HUES64 (cell line): ENCODE data around the gene DTNA.
"Not testable (repeated sequence)": the region's sequence is repeated elsewhere in the genome, so short reads cannot be mapped to it uniquely, and the experiment has no call there.

Source experiments
- H3K27ac ChIP-seq: 2 replicates; pipeline ENCODE4 v1.7.0; 2013; ENCODE audit warnings: low read depth, low read length, inconsistent platforms
- H3K27me3 ChIP-seq: 2 replicates; pipeline ENCODE4 v1.6.1; 2013; ENCODE audit warnings: mild to moderate bottlenecking, low read length; ENCODE audit not compliant: insufficient read depth
- H3K36me3 ChIP-seq: 2 replicates; pipeline ENCODE4 v1.6.1; 2013; ENCODE audit warnings: mild to moderate bottlenecking, low read length; ENCODE audit not compliant: insufficient read depth
- H3K4me1 ChIP-seq: 2 replicates; pipeline ENCODE4 v1.6.1; 2013; ENCODE audit warnings: mild to moderate bottlenecking, low read length, moderate library complexity; ENCODE audit not compliant: insufficient read depth
- H3K4me3 ChIP-seq: 2 replicates; pipeline ENCODE4 v1.5.1; 2013; ENCODE audit warnings: mild to moderate bottlenecking, low read length, moderate library complexity
- H3K9ac ChIP-seq: 2 replicates; pipeline ENCODE4 v1.6.1; 2013; ENCODE audit warnings: mild to moderate bottlenecking, low read depth, low read length
- H3K9me3 ChIP-seq: 2 replicates; pipeline ENCODE4 v1.6.1; 2013; ENCODE audit warnings: low read depth, low read length; ENCODE audit not compliant: insufficient read depth
- WGBS: fragments of 150-250, 120-280 bp; methylation state at CpG from one replicate; pipeline ENCODE4 v1.1.7; 2013; ENCODE audit warnings: missing lambda C conversion rate; 5-methylcytosine and 5-hydroxymethylcytosine counted together

Gene DTNA

DNA sequence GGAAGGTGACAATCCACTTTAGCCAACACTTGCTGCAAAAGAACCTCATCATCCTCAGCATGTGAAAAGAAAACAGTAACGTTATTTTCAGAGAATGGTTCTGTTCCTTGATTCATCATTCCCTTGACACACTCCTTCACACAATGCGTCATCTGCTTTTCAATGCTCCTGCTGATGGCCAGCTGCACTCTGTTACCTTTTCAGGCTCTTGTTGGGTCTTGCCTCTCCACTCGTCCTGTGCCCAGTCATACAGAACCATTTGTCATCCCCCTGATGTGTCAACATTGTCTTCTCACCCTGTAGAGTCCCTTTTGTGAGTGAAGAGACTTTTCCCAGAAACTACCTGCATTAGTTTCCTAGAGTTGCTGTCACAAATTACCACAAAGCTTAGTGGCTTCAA is 12.2 kb upstream of the DTNA start:
- H3K4me3 ChIP-seq = no peak overlapping the region
- peaks cover 5% of the 10 kb centered on the region; the same call in 1 of the 2 replicates for H3K4me1 ChIP-seq
- H3K9me3 ChIP-seq = no peaks in the 10 kb centered on the region
- H3K27ac ChIP-seq = no peak overlapping the region; the same call in 1 of the 2 replicates
- H3K9ac ChIP-seq = no peak overlapping the region
- H3K36me3 ChIP-seq = no peaks in the 10 kb centered on the region
- WGBS = 88% methylated on average over 3 of the region's 3 CpGs
- H3K27me3 ChIP-seq = no peaks in the 10 kb centered on the region

DNA sequence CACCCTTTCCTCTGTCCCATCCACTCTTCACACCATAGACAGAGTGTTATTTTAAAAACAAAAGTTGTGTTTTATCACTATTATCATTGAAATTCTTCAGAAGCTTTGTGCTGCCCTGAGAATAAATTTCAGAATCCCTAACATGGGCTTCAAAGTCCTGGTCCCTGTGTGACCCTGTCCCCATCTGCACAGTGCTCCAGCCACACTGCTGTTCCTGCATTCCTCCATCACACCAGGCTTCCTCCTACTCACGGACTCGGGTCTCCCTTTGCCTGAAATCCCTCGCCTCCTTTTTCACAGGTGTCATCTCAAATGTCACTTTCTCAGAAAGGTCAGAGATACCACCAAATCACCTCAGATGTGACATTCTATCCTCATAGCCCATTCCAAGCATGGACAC is 8.2 kb upstream of the DTNA start:
- no peaks in the 10 kb centered on the region for H3K9me3 ChIP-seq
- no peaks in the 10 kb centered on the region for H3K27me3 ChIP-seq
- WGBS = 85% methylated on average over 3 of the region's 3 CpGs
- no peak overlapping the region for H3K27ac ChIP-seq
- H3K4me1 ChIP-seq = peaks cover 8% of the 10 kb centered on the region
- H3K36me3 ChIP-seq = no peaks in the 10 kb centered on the region
- H3K4me3 ChIP-seq = no peak overlapping the region
- H3K9ac ChIP-seq = no peak overlapping the region

DNA sequence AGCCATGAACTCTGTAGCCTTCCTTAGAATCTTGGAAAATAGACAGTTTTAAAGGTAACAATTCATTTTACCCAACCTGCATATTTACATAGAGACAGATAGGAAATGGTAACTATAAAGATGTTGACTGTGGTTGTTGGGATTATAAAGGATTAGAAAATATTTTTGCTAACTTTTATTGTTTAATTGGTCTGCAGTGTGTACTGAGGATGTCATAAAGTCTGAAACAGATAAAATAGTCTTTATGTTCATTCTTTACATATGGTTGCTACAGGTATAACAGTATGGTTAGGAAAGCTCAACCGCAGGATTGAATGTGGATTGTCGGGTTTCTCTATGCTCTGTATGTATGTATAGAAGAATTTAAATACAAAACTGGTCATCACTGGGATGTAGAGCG is 7.3 kb upstream of the DTNA start:
- Histone ChIP-seq H3K9me3 (no peaks in the 10 kb centered on the region), H3K4me1 (peaks cover 16% of the 10 kb centered on the region), H3K27me3 (no peaks in the 10 kb centered on the region), H3K9ac (no peak overlapping the region), H3K27ac (no peak overlapping the region), H3K36me3 (no peaks in the 10 kb centered on the region), H3K4me3 (no peak overlapping the region)
- whole genome bisulfite sequencing = 100% methylated on average over 2 of the region's 3 CpGs

DNA sequence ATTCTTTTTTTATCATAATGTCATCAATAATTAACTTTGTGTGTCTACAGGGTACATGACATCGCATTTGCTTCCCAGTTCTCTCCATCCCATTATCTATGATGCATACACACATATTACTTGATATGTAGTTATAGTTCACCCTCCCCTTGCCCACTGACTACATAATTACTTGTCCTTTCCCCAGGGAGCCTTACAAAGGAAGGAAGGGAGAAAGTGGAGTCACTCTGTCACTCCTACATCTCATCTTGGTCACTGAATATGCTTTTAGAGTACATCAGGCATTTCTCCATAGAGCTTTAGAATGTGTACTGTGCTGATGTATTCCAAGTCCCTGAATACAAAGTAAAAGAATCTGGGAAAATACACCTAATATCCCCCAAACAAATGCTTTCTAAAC is 6.0 kb upstream of the DTNA start:
- H3K9ac ChIP-seq = no peak overlapping the region
- H3K9me3 ChIP-seq = no peaks in the 10 kb centered on the region
- no peaks in the 10 kb centered on the region for H3K36me3 ChIP-seq
- H3K4me3 ChIP-seq = no peak overlapping the region
- peaks cover 28% of the 10 kb centered on the region for H3K4me1 ChIP-seq
- no peak overlapping the region for H3K27ac ChIP-seq
- WGBS = no CpG with 5 or more reads among the region's 1 CpG
- H3K27me3 ChIP-seq = no peaks in the 10 kb centered on the region

DNA sequence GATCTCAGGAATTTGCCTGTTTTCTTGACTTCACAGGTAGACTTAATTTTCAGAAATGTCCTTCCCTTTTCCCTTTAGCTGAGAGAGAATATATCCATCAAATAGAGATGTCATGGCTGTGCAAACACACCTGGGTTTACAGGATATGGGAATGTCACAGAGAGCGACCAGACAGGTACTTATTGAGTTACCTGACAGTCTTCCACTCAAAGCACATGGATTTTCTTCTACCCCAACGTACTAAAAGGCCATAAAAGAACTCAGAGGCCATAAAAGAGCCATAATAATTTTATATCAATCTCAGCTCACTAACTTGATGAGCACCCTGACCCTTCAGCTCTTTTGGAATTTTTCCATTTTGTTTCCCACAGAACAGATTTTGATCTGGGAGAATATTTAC is 5.3 kb upstream of the DTNA start:
- WGBS = 89% methylated on average over 2 of the region's 2 CpGs
- Histone ChIP-seq H3K27ac (no peak overlapping the region), H3K4me3 (no peak overlapping the region), H3K9me3 (no peaks in the 10 kb centered on the region), H3K36me3 (no peaks in the 10 kb centered on the region), H3K27me3 (no peaks in the 10 kb centered on the region), H3K4me1 (peaks cover 36% of the 10 kb centered on the region), H3K9ac (no peak overlapping the region)

DNA sequence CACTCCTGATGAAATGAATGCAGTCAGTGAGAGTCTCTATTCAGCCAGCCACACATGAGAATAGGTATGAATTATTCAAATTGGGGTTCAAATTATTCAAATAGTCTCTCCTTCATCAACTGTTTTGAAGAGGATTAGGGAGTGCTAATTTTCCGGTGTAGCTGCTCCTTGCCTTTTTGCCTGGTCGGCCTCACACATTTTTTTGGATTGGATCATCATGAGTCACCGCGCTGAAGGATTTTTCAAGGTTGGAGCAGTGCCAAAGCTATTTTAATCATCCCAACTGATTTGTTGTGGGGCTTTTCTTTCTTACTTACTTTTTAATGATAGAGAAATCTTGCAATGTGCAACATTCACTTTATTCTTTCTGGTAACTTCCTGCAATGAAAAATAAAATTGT is 2.4 kb upstream of the DTNA start:
- Histone ChIP-seq H3K4me3 (no peak overlapping the region), H3K4me1 (peaks cover 54% of the 10 kb centered on the region), H3K9ac (peak overlapping the region; percentile 14; the same call in 1 of the 2 replicates), H3K27me3 (no peaks in the 10 kb centered on the region), H3K27ac (peak overlapping the region; percentile 81), H3K9me3 (no peaks in the 10 kb centered on the region), H3K36me3 (no peaks in the 10 kb centered on the region)
- 20% methylated on average over 4 of the region's 4 CpGs for whole genome bisulfite sequencing

DNA sequence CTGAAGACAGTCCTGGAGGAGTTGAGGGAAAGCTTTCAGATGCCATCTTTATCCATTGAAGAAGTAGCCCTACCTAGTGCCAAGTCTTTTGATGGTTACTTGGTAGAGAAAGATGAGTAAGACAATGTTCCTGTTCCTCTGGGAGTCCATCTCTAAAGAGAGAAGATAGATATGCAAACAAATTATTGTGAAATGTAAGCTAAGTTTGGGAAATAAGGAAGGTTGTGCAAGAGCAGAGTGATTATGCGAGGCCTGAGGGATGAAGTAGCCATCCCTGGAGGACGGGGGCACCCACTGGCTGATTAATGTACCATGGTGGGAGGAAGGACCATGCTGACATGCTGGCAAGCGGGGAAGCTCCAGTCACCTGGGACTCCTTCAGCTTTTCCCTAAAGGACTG is 994 bp upstream of the DTNA start:
- WGBS = 91% methylated on average over 3 of the region's 3 CpGs
- Histone ChIP-seq H3K9ac (no peak overlapping the region), H3K4me3 (no peak overlapping the region), H3K36me3 (no peaks in the 10 kb centered on the region), H3K4me1 (peaks cover 54% of the 10 kb centered on the region), H3K27me3 (no peaks in the 10 kb centered on the region), H3K9me3 (no peaks in the 10 kb centered on the region), H3K27ac (no peak overlapping the region)

DNA sequence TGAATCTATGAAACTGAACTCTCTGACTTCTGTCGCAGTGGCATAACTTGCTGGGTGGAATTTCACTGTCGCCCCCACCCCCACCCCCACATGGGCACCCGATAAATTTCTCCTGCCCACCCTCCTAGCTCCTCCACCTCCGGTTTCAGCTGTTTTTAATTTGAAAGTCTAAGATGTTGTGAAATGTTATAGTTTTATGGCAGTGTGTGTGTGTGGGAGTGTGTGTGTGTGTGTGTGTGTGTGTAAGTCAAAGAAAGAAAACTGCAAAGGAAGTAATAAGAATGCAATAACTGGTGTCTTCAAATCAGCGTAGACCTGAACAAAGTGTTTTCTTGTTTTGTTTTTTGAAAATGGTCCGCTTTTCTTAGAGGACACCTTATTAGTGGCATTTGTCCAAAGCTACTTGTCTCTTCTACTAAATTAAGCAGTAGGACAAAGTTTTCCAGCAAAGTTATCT is 388 bp downstream of the DTNA start:
- Histone ChIP-seq H3K4me3 (peak overlapping the region; percentile 16; the same call in 1 of the 2 replicates), H3K4me1 (peaks cover 54% of the 10 kb centered on the region), H3K27me3 (no peaks in the 10 kb centered on the region), H3K9me3 (no peaks in the 10 kb centered on the region), H3K27ac (no peak overlapping the region), H3K36me3 (no peaks in the 10 kb centered on the region), H3K9ac (peak overlapping the region; percentile 37; the same call in 1 of the 2 replicates)
- WGBS = 65% methylated on average over 6 of the region's 6 CpGs

DNA sequence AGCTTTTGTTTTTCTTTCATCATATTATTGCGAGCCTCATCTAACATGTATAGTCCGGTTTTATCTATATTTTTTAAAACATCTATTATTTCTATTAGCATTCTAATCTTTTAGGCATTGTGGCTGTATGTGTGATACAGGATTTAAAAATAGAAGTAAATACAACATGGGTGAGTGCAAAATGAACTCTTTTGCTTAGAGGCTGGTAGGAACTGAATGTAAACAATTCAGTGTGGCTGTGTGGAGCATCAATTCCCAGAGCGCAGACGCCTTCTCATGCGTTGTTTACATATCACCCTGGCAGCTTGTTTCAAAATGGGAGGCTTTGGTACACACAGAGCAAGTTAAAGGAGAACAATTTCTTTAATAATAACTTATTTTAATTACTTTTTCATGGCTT is 836 bp downstream of the DTNA start:
- Histone ChIP-seq H3K4me3 (peak overlapping the region; percentile 16; the same call in 1 of the 2 replicates), H3K27ac (no peak overlapping the region), H3K27me3 (no peaks in the 10 kb centered on the region), H3K9me3 (no peaks in the 10 kb centered on the region), H3K4me1 (peaks cover 54% of the 10 kb centered on the region), H3K36me3 (no peaks in the 10 kb centered on the region), H3K9ac (no peak overlapping the region)
- WGBS = 83% methylated on average over 3 of the region's 5 CpGs

DNA sequence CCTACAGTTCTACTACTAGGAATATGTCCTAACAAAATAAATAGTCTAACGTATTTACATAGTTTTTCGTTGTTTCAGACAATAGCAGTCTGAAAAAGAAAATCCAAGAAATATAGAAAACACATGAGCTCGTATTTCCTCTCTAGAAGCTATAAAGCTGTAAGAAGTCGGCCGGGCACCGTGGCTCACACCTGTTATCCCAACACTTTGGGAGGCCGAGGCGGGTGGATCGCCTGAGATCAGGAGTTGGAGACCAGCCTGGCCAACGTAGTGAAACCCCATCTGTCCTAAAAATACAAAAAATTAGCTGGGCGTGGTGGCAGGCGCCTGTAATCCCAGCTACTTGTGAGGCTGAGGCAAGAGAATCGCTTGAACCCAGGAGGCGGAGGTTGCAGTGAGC is 6.0 kb downstream of the DTNA start:
- not testable (repeated sequence) for H3K27me3 ChIP-seq, H3K9ac ChIP-seq, H3K4me1 ChIP-seq, H3K4me3 ChIP-seq, H3K36me3 ChIP-seq, H3K9me3 ChIP-seq, H3K27ac ChIP-seq
- 95% methylated on average over 14 of the region's 14 CpGs for WGBS

DNA sequence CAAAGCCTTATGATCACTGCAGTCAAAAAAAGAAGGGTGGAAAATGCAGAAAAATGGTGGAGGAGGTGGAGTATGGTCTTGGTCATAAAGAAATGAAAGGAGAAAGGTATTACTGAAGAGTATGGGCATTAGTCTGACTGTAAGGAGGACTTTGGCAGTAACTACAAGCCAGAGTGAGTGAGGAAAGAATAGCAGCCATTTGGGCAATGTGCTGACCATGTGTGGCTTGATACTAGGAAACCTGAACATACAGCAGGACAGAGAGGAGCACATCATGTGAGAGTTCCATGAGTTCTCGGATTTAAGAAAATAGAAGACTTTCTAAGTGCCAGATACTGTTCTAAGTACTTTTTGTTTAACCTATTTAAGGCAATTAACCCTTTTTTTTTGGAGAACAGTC is 8.5 kb downstream of the DTNA start:
- Histone ChIP-seq H3K36me3 (no peaks in the 10 kb centered on the region), H3K4me3 (no peak overlapping the region), H3K27ac (no peak overlapping the region), H3K9me3 (no peaks in the 10 kb centered on the region), H3K4me1 (no peaks in the 10 kb centered on the region), H3K27me3 (no peaks in the 10 kb centered on the region), H3K9ac (no peak overlapping the region)
- 100% methylated on average over 1 of the region's 1 CpG for WGBS

DNA sequence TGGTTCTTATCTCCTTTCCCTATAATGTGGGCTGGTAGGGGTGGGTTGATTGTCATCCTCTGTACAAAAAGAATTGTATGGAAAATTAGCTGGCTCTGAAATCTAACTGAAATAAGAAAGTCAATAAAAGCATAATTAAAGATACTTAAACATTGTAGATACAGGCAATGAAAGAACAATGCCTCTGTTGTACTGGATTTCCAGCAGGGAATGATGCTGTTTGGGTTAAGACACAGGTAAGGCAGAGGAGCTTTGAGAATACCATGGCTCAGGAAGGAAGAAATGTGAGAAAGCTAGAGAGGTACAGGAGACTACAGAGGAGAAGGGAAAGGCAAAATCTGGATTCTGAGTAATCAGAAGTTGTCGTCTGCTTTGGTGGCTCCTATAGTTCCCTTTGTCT is 10.1 kb downstream of the DTNA start:
- H3K9ac ChIP-seq = no peak overlapping the region
- no peaks in the 10 kb centered on the region for H3K9me3 ChIP-seq
- no peaks in the 10 kb centered on the region for H3K36me3 ChIP-seq
- H3K27me3 ChIP-seq = no peaks in the 10 kb centered on the region
- no peak overlapping the region for H3K27ac ChIP-seq
- WGBS = 81% methylated on average over 1 of the region's 1 CpG
- H3K4me1 ChIP-seq = no peaks in the 10 kb centered on the region
- H3K4me3 ChIP-seq = no peak overlapping the region
